Motor neuron (in vitro differentiated cells): ENCODE data around the gene B4GALT4. TPM values are rescaled to one million over a fixed set of nuclear protein-coding genes. Genes with fewer than 3 reads are reported as not detected.

ENCODE experiments used
- ATAC-seq, 8 experiments: fragments of 200-7000 bp; cut with Tn5 transposase; replicated peaks in 6 of 8; 2 replicates each; pipeline ENCODE4 v1.8.0; 2021; ENCODE audit warnings: mild to moderate bottlenecking in 8 of 8, moderate library complexity in 8 of 8
- H3K27ac ChIP-seq, 2 donors: fragments of 250-450 bp; sonication (Bioruptor Pico); 2 replicates each; pipeline ENCODE4 v1.9.0; 2021; ENCODE audit warnings: antibody characterized with exemption in 2 of 2, mild to moderate bottlenecking in 2 of 2, moderate library complexity in 1 of 2
- H3K4me1 ChIP-seq, 2 donors: fragments of 250-450 bp; sonication (Bioruptor Pico); replicated peaks in 1 of 2; 2 replicates each; pipeline ENCODE4 v1.6.1; 2021; ENCODE audit warnings: antibody characterized with exemption in 2 of 2, mild to moderate bottlenecking in 2 of 2, moderate library complexity in 1 of 2
- H3K4me3 ChIP-seq, 5 donors: fragments of 250-450 bp; sonication (Bioruptor Pico); 2 replicates each; pipeline ENCODE4 v1.9.0; 2021; ENCODE audit warnings: antibody characterized with exemption in 5 of 5, mild to moderate bottlenecking in 5 of 5, moderate library complexity in 4 of 5
- WGBS, 10 experiments: fragments of 450-650 bp; shearing (Covaris generic); methylation state at CpG; one replicate each; pipeline ENCODE4 v1.0.0; 2022; 5-methylcytosine and 5-hydroxymethylcytosine counted together
- in situ Hi-C, 9 experiments: fragments of 400-800 bp; cut with MboI; loops; one replicate each; pipeline ENCODE4 v1.15.0; 2021; ENCODE audit warnings: low sequenced_read_pairs in 9 of 9, low pct_unique_long_range_greater_than_20kb in 2 of 9; ENCODE audit not compliant: unreplicated experiment in 9 of 9
- total RNA-seq, 8 experiments: library from RNA; unstranded; fragments of 300-600 nt; gene quantifications; 2 replicates each; pipeline versions ENCODE4 v1.2.3 to v1.2.4, GENCODE V29; 2022

Gene B4GALT4
- total RNA-seq, 8 experiments from 2014 or later = 9.6 to 58.2 (median 13.6) TPM

DNA sequence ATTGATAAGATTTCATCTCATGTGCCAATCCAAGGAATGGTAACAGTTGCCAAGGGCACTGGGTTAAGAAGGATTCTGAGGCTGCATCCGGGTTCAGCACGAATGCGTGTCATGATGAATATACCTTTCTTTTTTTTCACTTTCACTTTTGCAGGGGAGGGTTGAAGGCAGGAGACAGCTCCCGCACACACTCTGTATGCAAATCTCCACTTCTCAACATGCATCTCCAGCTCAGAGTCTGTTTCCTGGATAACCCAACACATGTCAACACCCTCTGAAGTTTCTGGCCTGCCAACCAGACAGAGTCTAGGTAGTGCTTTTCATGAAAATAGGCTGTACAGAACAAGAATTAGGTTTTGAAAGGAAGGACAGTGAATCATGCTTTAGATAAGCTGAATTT is 21.6 kb downstream of the B4GALT4 start:
- in situ Hi-C loops = no loop called here
- Histone ChIP-seq H3K4me1 (no peaks in the 10 kb centered on the region), H3K4me3 (no peak overlapping the region), H3K27ac (no peak overlapping the region)
- peak in 3 of 8 experiments; percentile 63 to 95 (median 93) for ATAC-seq
- 0 to 100% (median 86%) methylated on average over 1 to 4 of the region's 4 CpGs; no CpG with 5 or more reads in 4 of the 10 experiments for WGBS, 10 experiments

DNA sequence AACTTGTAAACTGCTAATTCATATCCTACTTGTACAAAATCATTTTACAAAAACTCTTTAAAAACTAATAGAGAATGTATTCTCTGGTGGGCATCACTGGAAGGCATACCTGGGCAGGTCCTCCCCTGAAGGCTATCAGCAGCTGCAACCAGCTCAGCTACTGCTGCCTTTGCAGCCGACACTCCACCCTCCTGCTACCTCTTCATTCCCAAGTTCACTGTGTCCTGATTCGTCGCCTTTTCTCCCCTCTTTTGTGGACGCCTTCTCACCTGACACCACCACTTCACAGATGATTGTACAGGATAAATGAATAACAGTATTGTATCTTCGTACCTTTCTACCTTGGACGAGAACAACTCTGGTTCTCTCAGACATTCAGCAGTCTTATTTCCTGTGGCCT is 28.9 kb downstream of the B4GALT4 start:
- no peak overlapping the region for H3K4me3 ChIP-seq
- no peak overlapping the region for H3K27ac ChIP-seq
- ATAC-seq = no peak
- in situ Hi-C loops = no loop called here
- no peaks in the 10 kb centered on the region for H3K4me1 ChIP-seq
- WGBS, 10 experiments = 46 to 94% (median 88%) methylated on average over 2 to 6 of the region's 6 CpGs; no CpG with 5 or more reads in 1 of the 10 experiments

DNA sequence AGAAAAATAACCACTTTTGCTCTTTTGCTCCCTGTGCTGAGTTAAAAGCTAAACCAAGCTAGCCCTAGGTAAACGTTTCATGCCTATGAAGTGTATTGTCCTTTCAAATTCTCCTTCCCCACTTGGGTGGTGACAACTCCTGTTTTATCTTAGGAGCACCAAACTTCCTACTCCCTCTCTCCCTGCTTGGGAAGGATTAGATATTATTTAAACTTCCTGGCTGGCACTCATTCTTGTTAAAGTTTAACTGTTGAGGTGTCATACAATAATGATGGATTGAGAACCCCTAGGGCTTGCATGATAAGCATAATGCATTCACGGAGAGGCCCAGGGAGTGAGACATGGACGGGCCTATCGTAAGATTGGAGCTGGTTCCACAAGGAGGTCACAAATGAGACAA is 29.5 kb downstream of the B4GALT4 start:
- Histone ChIP-seq H3K4me3 (no peak overlapping the region), H3K4me1 (no peaks in the 10 kb centered on the region), H3K27ac (no peak overlapping the region)
- in situ Hi-C loops = no loop called here
- ATAC-seq = peak in 1 of 8 experiments; percentile 20
- 12 to 68% (median 22%) methylated on average over 1 to 4 of the region's 4 CpGs; no CpG with 5 or more reads in 1 of the 10 experiments for WGBS, 10 experiments

DNA sequence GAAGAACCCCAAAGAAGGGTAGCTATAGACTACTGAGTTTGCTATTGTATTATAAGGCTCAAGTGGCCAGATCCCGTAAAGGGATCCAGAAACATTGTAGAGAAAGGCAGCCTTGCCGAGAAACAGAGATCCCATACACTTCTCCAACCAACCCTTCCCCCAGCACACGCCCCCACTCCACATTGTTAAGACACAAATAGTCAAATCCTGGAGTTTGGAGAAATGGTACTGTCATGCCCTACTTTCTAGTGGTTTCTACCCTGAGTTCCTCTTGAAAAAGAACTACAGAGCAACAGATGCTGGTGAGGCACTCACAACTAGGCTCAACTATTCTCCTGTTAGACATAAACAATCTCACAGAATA is 33.2 kb downstream of the B4GALT4 start:
- in situ Hi-C loops = no loop called here
- ATAC-seq = no peak
- Histone ChIP-seq H3K4me3 (no peak overlapping the region), H3K4me1 (no peaks in the 10 kb centered on the region), H3K27ac (no peak overlapping the region)
- 40 to 100% (median 82%) methylated on average over 1 to 3 of the region's 3 CpGs; no CpG with 5 or more reads in 2 of the 10 experiments for WGBS, 10 experiments

DNA sequence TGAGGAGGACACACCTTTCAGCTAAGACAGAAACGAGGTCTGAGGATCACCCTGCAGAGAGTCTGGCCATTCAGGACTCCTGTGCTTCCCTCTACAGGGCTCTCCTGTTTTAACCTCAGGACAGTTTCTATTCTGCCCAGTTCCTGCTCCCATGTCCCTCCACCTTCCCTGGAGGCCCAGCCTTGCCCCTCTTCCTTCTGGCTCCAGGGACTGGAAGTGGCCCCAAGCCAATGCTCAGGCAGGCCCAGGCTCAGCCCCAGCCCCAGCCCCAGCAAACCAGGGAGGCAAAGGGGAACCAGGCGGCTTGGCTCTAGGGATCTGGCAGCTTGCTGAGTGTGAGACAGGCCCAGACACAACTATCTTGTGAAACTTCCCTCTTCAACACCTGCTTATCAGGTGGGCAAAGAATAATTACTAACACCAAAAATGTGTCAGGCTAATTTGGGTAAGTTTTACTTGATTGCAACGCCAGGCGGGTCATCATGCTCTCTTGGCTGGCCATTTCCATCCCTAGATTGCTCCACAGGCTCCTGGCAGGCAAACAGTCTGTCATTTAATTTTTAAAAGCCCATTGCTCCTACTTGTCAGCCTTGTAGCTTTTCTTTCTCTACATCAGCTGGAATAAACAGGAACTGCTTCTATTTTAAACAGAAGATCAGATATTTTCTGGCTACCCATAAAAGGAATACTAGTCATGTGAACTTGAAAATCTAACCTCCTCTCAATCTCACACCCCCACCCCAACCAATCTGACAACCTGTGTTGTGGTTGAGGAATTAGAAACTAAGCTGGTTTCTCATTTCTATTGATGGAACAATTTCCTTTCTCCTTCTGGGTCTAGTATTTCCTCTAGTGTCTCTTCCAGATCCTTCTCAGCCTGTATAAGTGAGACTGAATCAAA is 33.8 kb downstream of the B4GALT4 start:
- in situ Hi-C loops = no loop called here
- H3K4me3 ChIP-seq = no peak overlapping the region
- 60 to 100% (median 100%) methylated on average over 1 to 4 of the region's 4 CpGs; no CpG with 5 or more reads in 2 of the 10 experiments for WGBS, 10 experiments
- ATAC-seq = peak in 3 of 8 experiments; percentile 49 to 78 (median 74)
- no peaks in the 10 kb centered on the region for H3K4me1 ChIP-seq
- H3K27ac ChIP-seq = no peak overlapping the region

DNA sequence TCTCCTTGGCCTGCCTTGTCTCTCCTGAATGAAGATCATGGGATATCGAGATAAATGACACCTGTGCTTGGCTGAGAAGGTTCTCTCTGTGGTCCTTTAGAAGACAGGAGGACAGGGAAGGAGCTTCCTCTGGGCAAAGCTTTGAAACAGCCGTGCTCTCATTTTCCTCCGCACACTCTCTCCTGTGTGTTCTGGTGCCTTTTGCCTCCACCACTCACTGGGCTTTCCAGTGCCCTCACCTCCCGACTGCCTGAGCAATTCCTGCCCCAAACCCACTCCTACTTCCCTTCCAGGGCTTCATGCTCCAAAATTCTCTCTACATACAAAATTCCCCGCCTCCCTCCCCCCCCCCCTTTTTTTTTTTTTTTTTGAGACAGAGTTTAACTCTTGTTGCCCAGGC is 35.0 kb downstream of the B4GALT4 start:
- ATAC-seq = no peak

DNA sequence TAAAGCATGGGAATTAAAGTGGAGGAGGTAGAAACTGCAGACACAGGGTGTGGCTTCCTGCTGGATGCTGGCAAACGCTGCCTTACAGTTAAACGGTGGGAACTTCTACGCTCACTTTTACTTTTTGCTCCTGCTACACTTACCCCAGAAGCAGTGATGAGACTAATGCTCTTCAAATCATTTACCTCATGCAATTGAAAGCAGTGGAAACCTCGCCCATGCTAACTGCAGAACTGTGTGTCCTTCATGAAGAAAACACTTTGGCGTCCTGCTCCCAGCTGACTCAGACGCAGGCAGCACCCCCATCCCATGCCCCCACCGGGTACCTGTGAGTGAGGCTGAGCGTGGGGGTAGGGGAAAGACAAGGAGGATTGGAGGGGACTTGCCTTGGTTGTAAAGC is 35.5 kb downstream of the B4GALT4 start:
- Histone ChIP-seq H3K4me1 (no peaks in the 10 kb centered on the region), H3K27ac (no peak overlapping the region), H3K4me3 (no peak overlapping the region)
- in situ Hi-C loops = no loop called here
- peak in 1 of 8 experiments; percentile 43 for ATAC-seq
- WGBS, 10 experiments = 25 to 100% (median 69%) methylated on average over 2 to 7 of the region's 8 CpGs; no CpG with 5 or more reads in 2 of the 10 experiments

More for the DNA sequence above, 35.0 kb downstream of the B4GALT4 start:
- Histone ChIP-seq H3K27ac (no peak overlapping the region), H3K4me3 (no peak overlapping the region), H3K4me1 (no peaks in the 10 kb centered on the region)
- in situ Hi-C loops = no loop called here
- 20 to 100% (median 74%) methylated on average over 1 to 3 of the region's 5 CpGs; no CpG with 5 or more reads in 4 of the 10 experiments for WGBS, 10 experiments

DNA sequence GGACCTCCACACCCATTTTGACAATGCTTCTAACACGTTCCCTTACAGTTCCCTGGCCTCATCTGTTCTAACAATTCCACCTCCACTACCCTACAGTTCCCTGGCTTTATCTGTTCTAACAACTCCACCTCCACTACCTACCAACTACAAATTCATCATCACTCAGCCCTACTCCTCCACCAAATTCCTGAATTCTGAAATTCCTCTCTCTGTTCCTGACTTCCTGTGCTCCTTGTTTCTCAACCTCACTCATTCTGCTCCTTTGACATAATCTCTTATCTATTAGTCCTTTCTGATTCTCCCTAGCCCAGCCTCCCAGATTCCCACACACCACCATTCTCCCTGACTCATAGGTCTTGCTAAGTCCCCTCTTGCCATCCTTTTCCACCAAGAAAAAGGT is 44.8 kb downstream of the B4GALT4 start:
- ATAC-seq = no peak
- no peaks in the 10 kb centered on the region for H3K4me1 ChIP-seq
- no peak overlapping the region for H3K4me3 ChIP-seq
- in situ Hi-C loops = no loop called here
- no peak overlapping the region for H3K27ac ChIP-seq
- WGBS, 10 experiments = 43 to 100% (median 63%) methylated on average over 1 of the region's 1 CpG; no CpG with 5 or more reads in 4 of the 10 experiments

DNA sequence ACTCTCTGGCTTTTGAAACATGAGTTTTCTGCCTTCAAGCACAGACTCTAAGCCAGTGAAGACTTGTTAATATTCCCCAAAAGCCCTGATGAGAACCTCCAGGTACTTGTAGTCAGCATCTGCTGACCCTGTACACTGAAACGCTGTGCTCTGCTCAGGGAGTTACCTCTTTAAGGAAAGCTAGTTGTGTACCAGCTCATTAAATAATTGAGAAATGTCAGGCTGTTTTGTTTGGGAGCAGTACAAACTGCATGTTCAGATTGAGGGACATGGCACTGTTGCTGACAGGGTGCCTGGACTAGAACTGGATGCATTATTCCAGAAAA is 45.6 kb downstream of the B4GALT4 start:
- H3K4me3 ChIP-seq = no peak overlapping the region
- in situ Hi-C loops = no loop called here
- ATAC-seq = no peak

DNA sequence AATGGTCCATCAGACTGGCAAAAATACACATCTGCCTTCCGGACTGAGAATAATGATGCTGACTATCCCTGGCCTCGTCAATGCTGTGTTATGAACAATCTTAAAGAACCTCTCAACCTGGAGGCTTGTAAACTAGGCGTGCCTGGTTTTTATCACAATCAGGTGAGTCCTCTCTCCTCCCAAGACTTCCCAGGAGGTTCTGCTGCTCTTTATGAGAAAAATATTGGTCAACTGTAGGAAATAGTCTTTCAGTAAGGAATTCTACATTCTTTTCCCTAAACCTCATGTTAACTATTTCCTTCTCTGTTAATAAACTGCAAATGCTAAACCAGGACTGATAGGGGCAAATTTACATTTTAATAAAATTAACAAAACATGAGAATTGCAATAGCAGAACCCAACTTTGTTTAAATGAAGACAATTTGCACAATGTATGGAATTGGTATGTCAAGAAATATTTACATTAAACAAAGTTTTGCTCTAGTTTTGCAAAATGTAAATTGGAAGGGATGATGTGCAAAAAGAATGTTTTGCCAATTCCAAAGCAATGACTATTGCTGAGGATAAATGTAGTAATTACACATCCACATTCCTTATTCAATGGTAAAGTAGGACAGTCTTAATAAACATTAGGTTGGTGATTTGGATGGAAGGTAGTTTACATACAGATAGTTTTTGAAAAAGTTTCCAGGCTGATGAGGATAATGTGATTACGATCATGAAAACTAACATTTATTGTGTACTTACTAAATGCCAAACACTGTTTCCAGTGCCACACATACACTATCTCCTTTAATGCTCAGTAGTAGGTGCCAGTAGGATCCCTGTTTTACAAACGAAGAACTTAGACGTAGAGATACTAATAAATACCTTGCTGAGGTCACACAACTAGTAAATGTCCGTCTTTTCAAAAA is 46.2 kb downstream of the B4GALT4 start:
- in situ Hi-C loops = no loop called here
- H3K4me1 ChIP-seq = no peaks in the 10 kb centered on the region
- peak in 2 of 8 experiments; percentile 32 to 42 for ATAC-seq
- whole genome bisulfite sequencing, 10 experiments = 39 to 100% (median 79%) methylated on average over 1 to 7 of the region's 7 CpGs; no CpG with 5 or more reads in 2 of the 10 experiments
- H3K4me3 ChIP-seq = no peak overlapping the region
- no peak overlapping the region for H3K27ac ChIP-seq

More for the DNA sequence above, 45.6 kb downstream of the B4GALT4 start:
- 0 to 100% (median 67%) methylated on average over 1 of the region's 1 CpG; no CpG with 5 or more reads in 2 of the 10 experiments for WGBS, 10 experiments
- H3K27ac ChIP-seq = no peak overlapping the region
- no peaks in the 10 kb centered on the region for H3K4me1 ChIP-seq

DNA sequence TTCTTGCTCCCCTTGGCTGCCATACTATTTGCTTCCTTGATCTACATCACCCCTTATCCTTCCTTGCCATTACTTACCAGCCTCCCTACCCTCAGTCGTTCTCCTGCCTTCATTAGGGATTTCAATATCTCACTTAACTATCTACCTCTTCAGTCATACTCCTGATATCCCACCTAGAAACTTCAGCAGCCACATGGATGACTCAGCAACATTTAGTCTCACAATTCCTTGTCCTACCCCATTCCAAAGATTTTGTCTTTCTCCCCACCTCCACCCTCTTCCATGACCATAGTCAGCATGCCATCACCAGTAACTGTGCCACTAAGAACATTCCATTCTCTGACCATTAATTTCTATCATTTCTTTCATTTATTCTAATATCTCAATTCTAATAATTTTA is 48.9 kb downstream of the B4GALT4 start:
- Histone ChIP-seq H3K27ac (no peak overlapping the region), H3K4me3 (no peak overlapping the region), H3K4me1 (no peaks in the 10 kb centered on the region)
- WGBS, 10 experiments = 55 to 88% (median 75%) methylated on average over 1 of the region's 1 CpG; no CpG with 5 or more reads in 1 of the 10 experiments
- in situ Hi-C loops = no loop called here
- no peak for ATAC-seq

DNA sequence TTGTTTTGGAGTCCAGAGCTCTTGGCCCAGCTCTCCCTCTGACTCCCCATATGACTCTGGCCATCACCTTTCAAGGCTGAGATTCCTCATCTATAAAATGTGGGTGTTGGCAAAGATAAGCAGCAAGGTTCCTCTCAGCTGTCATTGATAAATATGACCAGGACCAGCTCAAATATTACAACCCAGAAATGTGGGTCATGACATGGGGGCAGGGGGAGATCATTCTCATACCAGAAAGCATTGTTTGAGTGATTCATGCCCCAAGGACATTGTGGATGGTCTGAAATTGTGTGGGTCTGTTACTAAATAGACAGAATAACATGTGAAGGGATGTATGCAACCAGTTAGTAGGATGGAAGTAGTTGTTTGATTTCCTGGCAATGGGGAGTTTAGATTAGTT is 53.4 kb downstream of the B4GALT4 start:
- no peak for ATAC-seq
- Histone ChIP-seq H3K27ac (no peak overlapping the region), H3K4me1 (no peaks in the 10 kb centered on the region), H3K4me3 (no peak overlapping the region)
- in situ Hi-C loops = no loop called here
